GM18873 (cell line): ENCODE data around the gene IQUB.
"Not testable (repeated sequence)": the region's sequence is repeated elsewhere in the genome, so short reads cannot be mapped to it uniquely, and the experiment has no call there.

Experiments used
- ATAC-seq: cut with Tn5 transposase; IDR thresholded peaks from one replicate; pipeline ENCODE4 v1.9.1; 2021; ENCODE audit warnings: mild to moderate bottlenecking, moderate library complexity, moderate number of reproducible peaks; ENCODE audit not compliant: unreplicated experiment, low FRiP score

IQUB gene

DNA sequence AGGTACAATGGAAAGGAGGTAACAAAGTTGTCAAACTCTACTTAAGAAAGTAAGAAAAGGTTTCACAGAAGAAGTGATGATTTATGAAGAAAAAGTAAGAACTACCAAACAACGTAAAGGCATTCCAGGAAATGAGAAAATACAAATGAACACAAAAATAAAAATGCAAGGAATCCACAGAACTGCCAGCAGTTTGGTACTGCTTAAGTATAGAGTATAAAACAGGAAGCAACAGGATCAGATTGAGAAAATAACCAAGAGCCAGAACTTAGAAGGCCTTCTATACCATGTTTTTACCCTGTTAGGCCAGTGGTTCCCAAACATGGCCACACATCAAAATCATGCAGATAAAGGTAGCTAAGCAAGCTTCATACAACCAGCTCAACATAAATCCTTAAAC is 14.0 kb upstream of the IQUB start:
- no peak for ATAC-seq

DNA sequence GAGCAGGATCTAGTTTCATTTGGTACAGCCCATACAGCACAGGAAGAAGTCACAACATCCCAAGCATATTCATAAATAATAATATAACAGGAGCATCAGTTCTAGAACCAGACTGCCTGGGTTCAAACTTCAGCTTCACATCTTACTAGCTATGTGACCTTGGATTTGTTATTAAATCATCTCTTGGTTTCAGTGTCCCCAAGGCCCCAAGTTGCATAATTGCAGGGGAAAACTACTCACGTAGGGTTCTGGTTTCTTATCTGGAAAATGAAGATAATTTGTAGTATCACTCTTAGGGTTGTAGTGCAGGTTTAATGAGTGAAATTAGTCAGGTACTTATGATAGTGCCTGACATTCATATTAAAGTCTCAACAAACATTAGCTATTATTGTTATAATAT is 5.5 kb upstream of the IQUB start:
- no peak for ATAC-seq

DNA sequence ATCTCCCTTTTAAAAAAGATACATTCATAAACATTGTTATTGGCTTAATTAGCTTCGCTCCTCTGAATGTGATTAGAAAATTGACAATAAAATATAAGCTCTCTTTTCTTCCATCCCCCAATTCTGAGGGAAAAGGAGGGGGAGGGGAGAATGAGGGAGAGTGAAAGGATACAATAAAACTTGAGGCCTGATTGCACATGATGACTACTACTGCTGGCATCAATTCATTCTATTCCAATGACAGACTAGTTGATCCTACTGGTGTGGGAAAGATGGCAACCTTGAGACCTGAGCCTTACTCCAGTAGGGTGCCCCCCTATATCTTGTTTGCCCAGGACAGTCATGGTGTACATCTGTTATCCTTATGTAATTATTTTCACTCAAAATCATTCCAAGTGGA is 4.5 kb upstream of the IQUB start:
- no peak for ATAC-seq

DNA sequence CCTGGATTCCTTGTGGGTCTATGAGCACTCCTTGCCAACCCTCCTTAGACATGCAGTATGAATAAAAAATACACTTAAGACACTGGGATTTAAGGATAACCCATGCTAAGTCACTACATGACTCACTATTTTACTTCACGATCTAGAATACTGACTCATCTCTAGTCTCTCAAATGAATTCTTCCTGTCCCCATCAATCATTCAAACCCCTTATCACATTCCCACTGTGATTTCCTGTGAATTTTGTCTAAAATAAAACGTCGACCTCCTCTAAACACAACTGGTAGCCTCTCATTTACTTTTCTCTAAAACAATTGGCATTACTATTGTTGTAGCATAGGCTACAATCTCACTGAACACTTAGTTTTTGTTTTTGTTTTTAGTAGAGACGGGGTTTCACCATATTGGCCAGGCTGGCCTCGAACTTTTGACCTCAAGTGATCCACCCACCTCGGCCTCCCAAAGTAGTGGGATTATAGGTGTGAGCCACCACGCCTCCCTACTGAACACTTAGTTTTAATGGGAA is 3.9 kb upstream of the IQUB start:
- ATAC-seq: no peak

DNA sequence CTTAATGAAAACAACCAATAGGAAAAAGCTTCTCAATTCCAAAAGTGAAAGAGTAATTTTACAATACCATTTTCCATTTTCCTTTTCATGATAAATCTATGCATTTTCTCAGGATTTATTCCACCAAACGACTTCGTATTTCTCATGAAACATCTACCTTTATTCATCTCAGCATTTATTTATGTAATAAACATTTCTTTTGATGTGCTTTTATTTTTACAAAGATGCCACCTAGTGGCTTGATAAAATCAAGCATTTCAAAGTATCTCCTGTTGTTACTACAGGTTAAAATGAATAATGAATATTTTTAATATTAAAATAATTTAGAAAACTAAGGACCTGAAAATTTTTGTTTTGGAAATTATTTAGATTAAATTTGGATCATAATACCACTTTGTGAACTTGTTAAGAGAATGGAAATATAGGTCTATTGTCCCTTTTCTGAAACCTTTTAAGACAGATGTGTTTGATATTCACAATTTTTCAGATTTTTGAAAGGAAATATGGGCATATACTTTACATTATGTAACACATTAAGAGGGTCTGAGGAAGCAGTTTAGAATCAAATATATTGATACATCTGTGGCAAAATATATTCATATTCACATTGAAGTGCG is 2.7 kb upstream of the IQUB start:
- ATAC-seq: no peak

DNA sequence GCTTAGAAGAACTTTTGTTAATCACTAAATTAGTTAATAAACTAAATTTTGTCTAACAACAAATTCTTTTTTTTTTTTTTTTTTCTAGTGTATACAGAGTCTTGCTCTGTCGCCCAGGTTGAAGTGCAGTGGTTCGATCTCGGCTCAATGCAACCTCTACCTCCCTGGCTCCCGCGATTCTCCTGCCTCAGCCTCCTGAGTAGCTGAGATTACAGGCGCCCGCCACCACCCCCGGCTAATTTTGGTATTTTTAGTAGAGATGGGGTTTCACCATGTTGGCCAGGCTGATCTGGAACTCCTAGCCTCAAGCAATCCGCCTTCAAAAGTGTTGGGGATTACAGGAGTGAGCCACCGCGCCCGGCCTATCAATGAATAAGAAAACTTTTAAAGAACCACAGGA is 1.1 kb upstream of the IQUB start:
- no peak for ATAC-seq

DNA sequence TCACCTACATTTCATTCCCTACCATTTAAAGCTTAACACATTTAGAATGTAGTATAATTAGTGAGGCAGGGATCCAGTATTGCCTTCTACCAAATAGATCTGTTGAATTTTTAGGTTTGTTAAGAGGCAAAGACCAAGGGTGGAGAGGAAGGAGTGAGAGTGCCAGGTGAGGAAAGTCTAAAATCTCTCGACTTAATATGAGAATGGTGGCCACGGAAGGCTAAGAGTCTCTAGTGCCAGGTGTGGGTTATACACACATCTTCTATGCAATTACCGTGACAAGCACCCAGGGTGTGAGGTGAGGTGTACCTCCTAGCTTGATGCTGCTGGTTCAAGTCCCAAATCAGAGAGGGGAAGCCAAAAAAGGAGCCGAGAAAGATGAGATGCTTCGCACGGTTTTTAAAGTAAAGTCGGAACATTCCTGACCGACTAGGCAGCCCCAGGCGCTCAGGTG is 439 bp downstream of the IQUB start:
- peak; percentile 17 for ATAC-seq

DNA sequence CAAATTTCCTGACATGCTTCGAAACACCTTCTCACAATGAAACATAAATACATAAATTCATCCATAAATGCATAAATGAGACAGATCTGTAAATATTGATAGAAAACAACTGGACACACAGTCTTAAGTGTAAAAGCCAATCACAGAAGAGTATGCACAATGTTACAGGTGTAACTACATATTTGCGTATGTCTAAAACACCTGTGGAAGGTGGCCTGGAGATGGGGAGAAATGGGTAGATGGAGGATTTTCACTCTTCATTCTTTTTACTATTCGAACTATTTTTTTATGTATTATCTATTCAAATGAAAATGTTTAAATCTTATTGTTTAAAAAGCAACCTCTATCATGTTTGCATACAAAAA is 860 bp downstream of the IQUB start:
- no peak for ATAC-seq

DNA sequence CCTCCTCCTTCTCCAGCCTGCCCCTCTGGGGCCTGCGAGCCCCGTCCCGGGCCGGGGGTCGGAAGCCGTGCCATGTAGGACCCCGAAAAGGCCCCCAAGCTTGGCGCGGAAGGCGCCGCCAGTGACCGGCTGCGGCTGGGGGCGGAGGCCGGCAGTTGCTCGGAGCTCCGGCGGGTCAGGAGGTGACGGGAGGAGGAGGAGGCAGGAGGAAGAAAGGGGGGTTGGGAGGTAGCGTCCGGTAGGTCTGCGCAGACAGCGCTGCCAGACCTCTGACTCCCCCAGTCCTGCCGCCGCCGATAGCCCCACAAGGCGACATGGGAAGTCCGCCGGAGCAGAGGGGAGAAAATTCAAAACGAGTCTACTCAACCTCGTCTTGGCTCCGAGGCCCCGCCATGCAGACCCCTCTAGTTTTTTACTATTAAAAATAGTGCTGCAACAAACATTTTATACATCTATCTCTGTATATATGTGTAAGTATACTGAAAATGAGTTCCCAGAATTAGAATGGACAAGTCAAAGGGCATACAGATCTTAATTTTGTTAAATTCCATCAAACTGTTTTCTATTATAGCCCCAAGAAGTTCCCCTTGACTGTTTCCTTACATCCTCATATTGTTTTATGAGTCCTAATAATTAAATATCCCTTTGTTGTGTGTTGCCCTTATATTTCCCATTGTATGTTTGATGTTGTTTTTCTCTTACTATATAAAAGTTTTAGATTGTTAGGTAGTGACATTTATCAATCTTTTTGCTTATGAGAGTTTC is 1.4 kb downstream of the IQUB start:
- peak; percentile 35 for ATAC-seq

DNA sequence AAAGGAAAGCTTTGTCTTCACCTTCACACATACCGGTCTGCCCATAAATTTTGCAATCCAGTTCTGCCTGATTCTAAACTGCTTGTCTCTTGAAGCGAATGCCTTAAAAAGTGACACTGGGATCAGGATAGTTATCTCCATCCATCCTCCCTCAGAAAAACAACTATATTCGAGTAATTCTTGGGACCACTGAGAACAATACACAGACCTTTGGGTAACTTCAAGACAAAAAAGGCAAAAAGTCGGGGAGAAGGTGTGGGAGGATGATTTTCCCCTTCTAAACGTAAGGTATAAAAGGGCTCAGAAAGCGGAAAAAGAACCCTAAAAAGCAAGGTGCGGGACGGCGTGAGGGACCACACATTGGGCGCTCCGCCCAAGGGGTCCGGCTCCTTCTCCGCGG is 2.1 kb downstream of the IQUB start:
- peak; percentile 2 for ATAC-seq

DNA sequence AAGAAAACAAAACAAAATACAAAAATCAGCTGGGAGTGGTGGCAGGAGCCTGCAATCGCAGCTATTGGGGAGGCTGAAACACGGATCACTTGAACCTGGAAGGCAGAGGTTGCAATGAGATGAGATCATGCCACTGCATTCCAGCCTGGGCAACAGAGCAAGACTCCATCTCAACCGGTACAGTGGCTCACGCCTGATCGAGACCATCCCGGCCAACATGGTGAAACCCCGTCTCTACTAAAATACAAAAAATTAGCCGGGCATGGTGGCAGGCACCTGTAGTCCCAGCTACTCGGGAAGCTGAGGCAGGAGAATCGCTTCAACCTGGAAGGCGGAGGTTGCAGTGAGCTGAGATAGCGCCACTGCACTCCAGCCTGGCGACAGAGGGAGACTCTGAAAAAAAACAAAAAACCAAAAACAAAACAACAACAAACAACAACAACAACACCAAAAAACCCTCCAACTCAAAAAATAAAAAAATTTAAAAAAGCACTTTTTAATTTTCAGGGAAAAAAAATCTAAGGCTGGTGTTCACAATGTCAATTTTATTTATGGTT is 4.3 kb downstream of the IQUB start:
- ATAC-seq: not testable (repeated sequence)

DNA sequence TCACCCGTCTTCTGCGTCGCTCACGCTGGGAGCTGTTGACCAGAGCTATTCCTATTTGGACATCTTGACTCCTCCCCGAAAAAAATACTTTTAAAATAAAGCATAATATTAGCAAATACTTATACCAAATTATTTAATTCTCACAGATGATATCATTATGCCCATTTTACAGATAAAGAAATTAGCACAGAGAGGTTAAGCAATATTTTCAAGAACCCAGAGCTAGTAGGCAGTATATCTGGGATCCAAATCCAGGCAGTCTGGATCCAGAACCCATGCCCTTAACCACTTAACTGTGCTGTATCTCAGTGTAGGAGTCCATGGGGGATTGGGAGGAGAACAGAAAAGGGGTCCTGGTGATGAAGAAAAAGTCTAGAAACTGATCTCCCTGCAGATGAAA is 6.1 kb downstream of the IQUB start:
- no peak for ATAC-seq

DNA sequence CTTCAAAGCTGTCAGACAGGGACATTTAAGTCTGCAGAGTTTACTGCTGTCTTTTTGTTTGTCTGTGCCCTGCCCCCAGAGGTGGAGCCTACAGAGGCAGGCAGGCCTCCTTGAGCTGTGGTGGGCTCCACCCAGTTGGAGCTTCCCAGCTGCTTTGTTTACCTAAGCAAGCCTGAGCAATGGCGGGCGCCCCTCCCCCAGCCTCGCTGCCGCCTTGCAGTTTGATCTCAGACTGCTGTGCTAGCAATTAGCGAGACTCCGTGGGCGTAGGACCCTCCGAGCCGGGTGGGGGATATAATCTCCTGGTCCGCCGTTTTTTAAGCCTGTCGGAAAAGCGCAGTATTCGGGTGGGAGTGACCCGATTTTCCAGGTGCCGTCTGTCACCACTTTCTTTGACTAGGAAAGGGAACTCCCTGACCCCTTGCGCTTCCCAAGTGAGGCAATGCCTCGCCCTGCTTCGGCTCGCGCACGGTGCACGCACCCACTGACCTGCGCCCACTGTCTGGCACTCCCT is 6.6 kb downstream of the IQUB start:
- not testable (repeated sequence) for ATAC-seq

DNA sequence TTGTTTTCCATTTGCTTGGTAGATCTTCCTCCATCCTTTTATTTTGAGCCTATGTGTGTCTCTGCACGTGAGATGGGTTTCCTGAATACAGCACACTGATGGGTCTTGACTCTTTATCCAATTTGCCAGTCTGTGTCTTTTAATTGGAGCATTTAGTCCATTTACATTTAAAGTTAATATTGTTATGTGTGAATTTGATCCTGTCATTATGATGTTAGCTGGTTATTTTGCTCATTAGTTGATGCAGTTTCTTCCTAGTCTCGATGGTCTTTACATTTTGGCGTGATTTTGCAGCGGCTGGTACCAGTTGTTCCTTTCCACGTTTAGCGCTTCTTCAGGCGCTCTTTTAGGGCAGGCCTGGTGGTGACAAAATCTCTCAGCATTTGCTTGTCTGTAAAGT is 7.9 kb downstream of the IQUB start:
- ATAC-seq: not testable (repeated sequence)

DNA sequence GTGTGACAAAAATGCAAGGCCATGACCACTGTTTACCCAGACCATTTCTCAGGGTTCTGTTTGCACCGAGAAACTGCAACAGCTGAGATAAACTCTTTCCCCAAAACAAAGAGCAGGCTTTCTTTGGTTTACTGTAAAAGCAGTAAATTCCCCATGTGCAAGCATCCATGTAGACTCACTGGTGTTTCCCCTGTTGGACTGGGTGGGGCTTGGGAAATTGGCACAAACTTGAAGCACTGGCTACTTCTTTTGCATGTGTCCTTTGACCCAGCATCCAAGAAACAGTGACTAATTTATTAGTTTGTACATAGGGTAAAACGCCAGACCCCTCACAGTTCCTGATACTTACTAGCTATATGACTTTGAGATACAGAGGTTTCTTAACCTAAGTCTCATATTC is 12.3 kb downstream of the IQUB start:
- ATAC-seq: no peak

DNA sequence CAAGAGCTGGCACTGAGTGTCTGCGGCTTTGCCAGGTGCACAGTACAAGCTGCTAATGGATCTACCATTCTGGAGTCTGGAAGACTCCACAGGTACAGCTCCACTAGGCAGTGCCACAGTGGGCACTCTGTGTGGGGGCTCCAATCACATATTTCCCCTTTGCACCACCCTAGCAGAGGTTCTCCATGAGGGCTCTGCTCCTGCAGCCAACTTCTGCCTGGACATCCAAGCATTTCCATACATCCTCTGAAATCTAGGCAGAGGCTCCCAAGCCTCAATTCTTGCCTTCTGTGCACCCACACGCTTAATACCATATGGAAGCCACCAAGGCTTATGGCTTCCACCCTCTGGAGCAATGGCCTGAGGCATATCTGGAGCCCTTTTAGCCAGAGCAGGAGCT is 29.2 kb downstream of the IQUB start:
- ATAC-seq: no peak

DNA sequence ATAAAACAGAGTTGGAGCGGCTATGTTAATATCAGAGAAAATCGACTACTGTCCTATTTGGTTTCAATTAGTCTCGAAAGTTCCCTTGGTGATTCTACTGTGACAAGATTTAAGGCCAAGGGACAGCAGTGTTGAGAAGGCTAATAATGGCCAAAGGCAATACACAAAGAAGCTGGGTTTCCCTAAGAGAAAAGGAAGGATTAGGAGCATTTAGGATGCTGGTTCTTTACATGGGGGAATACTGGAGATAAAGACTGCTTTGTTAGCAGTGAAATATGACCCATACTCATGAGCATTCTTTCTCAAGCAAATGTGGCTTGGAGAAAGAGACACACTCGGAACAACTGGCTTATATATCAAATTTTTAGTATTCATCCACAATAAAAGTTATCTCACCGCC is 32.2 kb downstream of the IQUB start:
- ATAC-seq: no peak

DNA sequence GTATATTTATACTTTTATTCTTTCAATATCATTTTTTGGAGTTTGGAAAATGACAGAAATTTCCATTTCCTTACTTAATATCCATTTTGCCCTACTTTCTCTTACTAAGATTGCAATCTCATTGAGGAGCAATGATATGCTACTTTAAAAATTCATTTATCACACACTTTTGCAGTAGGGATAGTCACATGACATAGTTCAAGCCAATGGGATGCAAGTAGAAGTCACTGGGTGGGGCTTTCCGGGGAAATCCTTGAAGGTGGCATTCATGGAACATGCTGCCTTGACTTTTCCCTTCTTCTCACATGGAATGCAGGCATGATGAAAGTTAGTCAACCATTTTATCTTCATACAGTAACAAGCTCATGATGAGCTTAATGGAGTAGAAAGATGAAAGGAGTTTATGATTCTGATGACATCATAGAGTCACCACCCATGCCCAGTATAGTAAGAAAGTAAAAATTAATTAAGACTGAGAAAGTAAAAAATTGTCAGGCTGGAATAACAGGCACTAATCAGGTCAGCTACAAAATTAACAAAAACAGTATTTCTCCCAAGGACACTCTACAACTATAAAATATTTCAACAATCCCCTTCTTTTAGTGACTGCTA is 33.4 kb downstream of the IQUB start:
- no peak for ATAC-seq

DNA sequence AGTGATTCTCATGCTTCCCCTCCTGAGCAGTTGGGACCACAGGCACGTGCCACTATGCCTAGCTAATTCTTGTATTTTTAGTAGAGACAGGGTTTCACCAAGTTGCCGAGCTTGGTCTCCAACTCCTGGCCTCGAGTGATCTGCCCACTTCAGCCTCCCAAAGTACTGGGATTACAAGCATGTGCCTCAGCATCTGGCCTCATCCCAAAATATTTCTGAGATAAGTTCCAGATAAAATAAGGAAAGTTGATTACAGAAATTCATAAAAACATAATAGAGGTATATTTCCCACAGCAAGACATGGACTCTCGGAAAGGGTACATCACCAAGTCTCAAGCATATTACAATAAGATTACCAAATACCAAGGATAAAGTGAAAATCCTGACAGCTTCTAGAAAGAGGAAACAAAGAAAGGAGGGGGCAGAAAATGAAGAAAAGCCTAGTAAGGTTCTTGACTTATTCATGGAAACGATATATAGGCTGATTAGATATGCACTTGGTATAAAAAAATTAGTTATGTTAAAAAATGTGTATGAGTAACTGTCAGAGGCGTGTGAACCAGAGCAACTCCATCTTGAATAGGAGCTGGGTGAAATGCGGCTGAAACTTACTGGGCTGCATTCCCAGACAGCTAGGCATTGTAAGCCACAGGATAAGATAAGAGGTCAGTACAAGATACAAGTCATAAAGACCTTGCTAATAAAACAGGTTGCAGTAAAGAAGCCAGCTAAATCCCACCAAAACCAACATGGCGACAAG is 35.0 kb downstream of the IQUB start:
- no peak for ATAC-seq

DNA sequence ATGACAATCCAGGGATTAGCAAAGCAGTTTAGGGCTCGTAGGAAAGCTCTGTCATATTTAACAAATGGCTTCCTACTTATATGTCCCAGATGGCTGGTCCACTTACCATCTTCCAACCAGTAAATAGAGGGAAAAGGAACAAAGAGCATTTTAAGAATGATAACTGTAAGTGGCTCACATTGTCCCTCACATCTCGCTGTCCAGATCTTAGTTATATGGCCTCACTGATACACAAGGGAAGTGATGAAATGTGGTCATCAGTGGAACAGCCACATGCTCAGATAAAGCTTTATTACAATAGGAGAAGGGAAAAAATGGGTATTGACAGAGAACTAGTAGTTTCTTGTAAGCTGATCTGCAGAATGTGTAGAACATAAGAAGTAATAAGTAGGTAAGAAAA is 35.8 kb downstream of the IQUB start:
- ATAC-seq: no peak
